SK-N-SH (cell line): ENCODE results near the gene PIEZO2. TPM values are rescaled to one million over a fixed set of nuclear protein-coding genes. Genes with fewer than 3 reads are reported as not detected.

Experiments
- CTCF ChIA-PET: fragments of 300-600, 350-600 bp; formaldehyde crosslinking; extraction: SDS; loops from one replicate; lab custom pipeline; 2021; lab: Yijun Ruan, JAX
- POLR2A ChIA-PET: fragments of 350-600 bp; sonication (Branson Sonifier 250); formaldehyde crosslinking; extraction: SDS; loops from one replicate; lab custom pipeline; 2020; ENCODE audit warnings: antibody characterized with exemption, inconsistent platforms; lab: Yijun Ruan, JAX
- DNase-seq: peaks from one replicate; pipeline ENCODE4 v3.0.0; 2012
- H2AFZ ChIP-seq: fragments of 200-600 bp; sonication (generic); 2 replicates; pipeline ENCODE4 v1.8.1; 2016; ENCODE audit warnings: antibody characterized with exemption, mild to moderate bottlenecking, low read depth
- H3F3A ChIP-seq: fragments of 200-600 bp; sonication (generic); replicated peaks from 2 replicates; pipeline ENCODE3; 2016; ENCODE audit warnings: antibody characterized with exemption, mild to moderate bottlenecking; ENCODE audit not compliant: insufficient read depth
- H3K27ac ChIP-seq, 2 experiments: fragments of 200-500 bp in 1 of 2; fragments of 200-600 bp in 1 of 2; sonication (Bioruptor generic) in 1 of 2; sonication (generic), shearing (Covaris generic) in 1 of 2; 2 replicates each; pipeline versions ENCODE4 v1.5.1 to v1.6.1; 2014 to 2016; ENCODE audit warnings: low read depth in 2 of 2, inconsistent platforms in 1 of 2, low read length in 1 of 2, mild to moderate bottlenecking in 1 of 2, mixed read lengths in 1 of 2
- H3K27me3 ChIP-seq: fragments of 200-600 bp; sonication (generic), shearing (Covaris generic); 2 replicates; pipeline ENCODE4 v1.6.1; 2016; ENCODE audit warnings: mixed run types; ENCODE audit not compliant: insufficient read depth
- H3K36me3 ChIP-seq, 2 experiments: fragments of 200-500 bp in 1 of 2; fragments of 200-600 bp in 1 of 2; sonication (Bioruptor generic) in 1 of 2; sonication (generic) in 1 of 2; replicated peaks in 1 of 2; 2 replicates each; pipeline versions ENCODE3 to v1.5.1; 2014 to 2016; ENCODE audit warnings: low read length in 1 of 2, mild to moderate bottlenecking in 1 of 2; ENCODE audit not compliant: insufficient read depth in 2 of 2, control insufficient read depth in 1 of 2
- H3K4me1 ChIP-seq, 2 experiments: fragments of 200-500 bp in 1 of 2; fragments of 200-600 bp in 1 of 2; sonication (Bioruptor generic) in 1 of 2; sonication (generic), shearing (Covaris generic) in 1 of 2; 2 replicates each; pipeline versions ENCODE4 v1.5.1 to v1.6.1; 2014 to 2016; ENCODE audit warnings: low read depth in 1 of 2, low read length in 1 of 2, mixed run types in 1 of 2; ENCODE audit not compliant: insufficient read depth in 2 of 2, control insufficient read depth in 1 of 2
- H3K4me2 ChIP-seq: fragments of 200-600 bp; sonication (generic), shearing (Covaris generic); 2 replicates; pipeline ENCODE4 v1.6.1; 2017; ENCODE audit warnings: mixed run types
- H3K4me3 ChIP-seq, 2 experiments: fragments of 200-500 bp in 1 of 2; fragments of 200-600 bp in 1 of 2; sonication (Bioruptor generic) in 1 of 2; sonication (generic), shearing (Covaris generic) in 1 of 2; 2 replicates each; pipeline versions ENCODE4 v1.5.1 to v1.8.1; 2014 to 2016; ENCODE audit warnings: low read depth in 2 of 2, inconsistent platforms in 1 of 2, low read length in 1 of 2, mild to moderate bottlenecking in 1 of 2, mixed read lengths in 1 of 2, moderate library complexity in 1 of 2
- H3K79me2 ChIP-seq: fragments of 200-600 bp; sonication (generic); 2 replicates; pipeline ENCODE4 v1.8.1; 2017; ENCODE audit warnings: mild to moderate bottlenecking; ENCODE audit not compliant: insufficient read depth
- H3K9ac ChIP-seq: fragments of 200-600 bp; sonication (generic); 2 replicates; pipeline ENCODE4 v1.6.1; 2017; ENCODE audit warnings: mixed run types
- H3K9me2 ChIP-seq: fragments of 200-600 bp; sonication (generic); 2 replicates; pipeline ENCODE4 v1.6.1; 2017; ENCODE audit warnings: mixed run types
- H3K9me3 ChIP-seq: fragments of 200-600 bp; sonication (generic); 2 replicates; pipeline ENCODE4 v1.6.1; 2017; ENCODE audit warnings: mixed run types, mild to moderate bottlenecking, moderate library complexity
- H4K20me1 ChIP-seq: fragments of 200-600 bp; sonication (generic); 2 replicates; pipeline ENCODE4 v1.6.1; 2017; ENCODE audit warnings: mild to moderate bottlenecking, mixed run types; ENCODE audit not compliant: insufficient read depth
- CHD2 ChIP-seq: fragments of 150-350 bp; IDR thresholded peaks from 2 replicates; pipeline ENCODE4 v1.6.1; 2018; ENCODE audit warnings: low read length; ENCODE audit not compliant: partially characterized antibody
- FOSL2 ChIP-seq: IDR thresholded peaks from 2 replicates; pipeline ENCODE4 v1.4.0; 2012; ENCODE audit warnings: low read depth, mild to moderate bottlenecking, moderate library complexity, borderline replicate concordance
- JUND ChIP-seq: IDR thresholded peaks from 2 replicates; pipeline ENCODE4 v1.4.0; 2012
- NFIC ChIP-seq: IDR thresholded peaks from 2 replicates; pipeline ENCODE4 v1.4.0; 2012; ENCODE audit warnings: borderline replicate concordance
- POLR2AphosphoS5 ChIP-seq: IDR thresholded peaks from 2 replicates; pipeline ENCODE4 v1.6.1; 2012; ENCODE audit warnings: low read depth, low read length
- RCOR1 ChIP-seq: fragments of 150-350 bp; IDR thresholded peaks from 2 replicates; pipeline ENCODE4 v1.6.1; 2017; ENCODE audit warnings: antibody characterized with exemption, low read length
- RFX5 ChIP-seq: IDR thresholded peaks from 2 replicates; pipeline ENCODE4 v1.6.1; 2012; ENCODE audit warnings: mild to moderate bottlenecking, improper control_type of control experiment, low read length
- RXRA ChIP-seq: IDR thresholded peaks from 2 replicates; pipeline ENCODE4 v1.4.0; 2012; ENCODE audit warnings: low read depth, mild to moderate bottlenecking, borderline replicate concordance
- SIN3A ChIP-seq: IDR thresholded peaks from 2 replicates; pipeline ENCODE4 v1.6.1; 2012; ENCODE audit warnings: low read depth, mild to moderate bottlenecking, low read length, moderate library complexity, borderline replicate concordance
- SMC3 ChIP-seq: IDR thresholded peaks from 2 replicates; pipeline ENCODE4 v1.6.1; 2012; ENCODE audit warnings: low read depth, low read length, improper control_type of control experiment
- TAF1 ChIP-seq: IDR thresholded peaks from 2 replicates; pipeline ENCODE4 v1.6.1; 2012; ENCODE audit warnings: low read depth, mild to moderate bottlenecking, low read length, moderate library complexity, borderline replicate concordance
- TEAD4 ChIP-seq: IDR thresholded peaks from 2 replicates; pipeline ENCODE4 v1.4.0; 2012; ENCODE audit warnings: mild to moderate bottlenecking, borderline replicate concordance; ENCODE audit not compliant: insufficient read depth
- YY1 ChIP-seq: IDR thresholded peaks from 2 replicates; pipeline ENCODE4 v1.4.0; 2012; ENCODE audit warnings: low read depth, mild to moderate bottlenecking
- polyA plus RNA-seq, 3 experiments: library from polyadenylated mRNA; depleted of rRNA; stranded (reverse); fragments of >200 nt; gene quantifications; 2 replicates each; pipeline ENCODE4 v1.2.3, GENCODE V29; 2012
- TF ChIP-seq, protein P1 (sequence below): IDR thresholded peaks from 2 replicates; pipeline ENCODE4; 2012
- TF ChIP-seq, protein P2 (sequence below): IDR thresholded peaks from 2 replicates; pipeline ENCODE4 v1.4.0; 2012; ENCODE audit warnings: low read depth, borderline replicate concordance
- TF ChIP-seq, protein P3 (sequence below): IDR thresholded peaks from 2 replicates; pipeline ENCODE4 v1.4.0; 2012; ENCODE audit warnings: low read depth, borderline replicate concordance

The PIEZO2 gene
- polyA plus RNA-seq, 1 of the 3 experiments (the other 2 are of a cell fraction) = not detected

GRCh38 chr18:10680271-10680596, 469.1 kb downstream of the PIEZO2 start:
- no peaks in the 10 kb centered on the region for H3K9me2 ChIP-seq
- H3K27ac ChIP-seq = no peak overlapping the region
- H3K27me3 ChIP-seq = peaks cover 12% of the 10 kb centered on the region
- TF ChIP-seq TAF1 (no peak), SMC3 (no peak), RFX5 (no peak), CHD2 (no peak), TEAD4 (no peak), NFIC (no peak), RCOR1 (no peak), YY1 (no peak), SIN3A (no peak), FOSL2 (no peak), JUND (no peak), POLR2AphosphoS5 (no peak), RXRA (no peak)
- TF ChIP-seq, protein P1, sequence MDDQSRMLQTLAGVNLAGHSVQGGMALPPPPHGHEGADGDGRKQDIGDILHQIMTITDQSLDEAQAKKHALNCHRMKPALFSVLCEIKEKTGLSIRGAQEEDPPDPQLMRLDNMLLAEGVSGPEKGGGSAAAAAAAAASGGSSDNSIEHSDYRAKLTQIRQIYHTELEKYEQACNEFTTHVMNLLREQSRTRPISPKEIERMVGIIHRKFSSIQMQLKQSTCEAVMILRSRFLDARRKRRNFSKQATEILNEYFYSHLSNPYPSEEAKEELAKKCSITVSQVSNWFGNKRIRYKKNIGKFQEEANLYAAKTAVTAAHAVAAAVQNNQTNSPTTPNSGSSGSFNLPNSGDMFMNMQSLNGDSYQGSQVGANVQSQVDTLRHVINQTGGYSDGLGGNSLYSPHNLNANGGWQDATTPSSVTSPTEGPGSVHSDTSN = no peak
- TF ChIP-seq, protein P2, sequence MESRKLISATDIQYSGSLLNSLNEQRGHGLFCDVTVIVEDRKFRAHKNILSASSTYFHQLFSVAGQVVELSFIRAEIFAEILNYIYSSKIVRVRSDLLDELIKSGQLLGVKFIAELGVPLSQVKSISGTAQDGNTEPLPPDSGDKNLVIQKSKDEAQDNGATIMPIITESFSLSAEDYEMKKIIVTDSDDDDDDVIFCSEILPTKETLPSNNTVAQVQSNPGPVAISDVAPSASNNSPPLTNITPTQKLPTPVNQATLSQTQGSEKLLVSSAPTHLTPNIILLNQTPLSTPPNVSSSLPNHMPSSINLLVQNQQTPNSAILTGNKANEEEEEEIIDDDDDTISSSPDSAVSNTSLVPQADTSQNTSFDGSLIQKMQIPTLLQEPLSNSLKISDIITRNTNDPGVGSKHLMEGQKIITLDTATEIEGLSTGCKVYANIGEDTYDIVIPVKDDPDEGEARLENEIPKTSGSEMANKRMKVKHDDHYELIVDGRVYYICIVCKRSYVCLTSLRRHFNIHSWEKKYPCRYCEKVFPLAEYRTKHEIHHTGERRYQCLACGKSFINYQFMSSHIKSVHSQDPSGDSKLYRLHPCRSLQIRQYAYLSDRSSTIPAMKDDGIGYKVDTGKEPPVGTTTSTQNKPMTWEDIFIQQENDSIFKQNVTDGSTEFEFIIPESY = no peak
- TF ChIP-seq, protein P3, sequence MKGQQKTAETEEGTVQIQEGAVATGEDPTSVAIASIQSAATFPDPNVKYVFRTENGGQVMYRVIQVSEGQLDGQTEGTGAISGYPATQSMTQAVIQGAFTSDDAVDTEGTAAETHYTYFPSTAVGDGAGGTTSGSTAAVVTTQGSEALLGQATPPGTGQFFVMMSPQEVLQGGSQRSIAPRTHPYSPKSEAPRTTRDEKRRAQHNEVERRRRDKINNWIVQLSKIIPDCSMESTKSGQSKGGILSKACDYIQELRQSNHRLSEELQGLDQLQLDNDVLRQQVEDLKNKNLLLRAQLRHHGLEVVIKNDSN = no peak
- no peaks in the 10 kb centered on the region for H4K20me1 ChIP-seq
- no peak overlapping the region for H3K4me3 ChIP-seq
- no peak for DNase-seq
- no peak overlapping the region for H3K4me2 ChIP-seq
- H3K79me2 ChIP-seq = no peaks in the 10 kb centered on the region
- no peaks in the 10 kb centered on the region for H3K9me3 ChIP-seq
- no peak overlapping the region for H2AFZ ChIP-seq
- H3K9ac ChIP-seq = no peak overlapping the region
- H3F3A ChIP-seq = no peaks in the 10 kb centered on the region
- no peaks in the 10 kb centered on the region for H3K36me3 ChIP-seq
- ChIA-PET POLR2A (no interaction called here), CTCF (interaction anchor here (1.5 kb wide), 1 partner anchor 119 kb away, joined by 4 read pairs; no protein-coding TSS in a partner anchor)
- no peaks in the 10 kb centered on the region for H3K4me1 ChIP-seq
